ENCODE measurements around the gene COX8A.
A peak's percentile ranks its signal among the peaks of the same experiment; 100 is the strongest.
"Not testable (repeated sequence)": the region's sequence is repeated elsewhere in the genome, so short reads cannot be mapped to it uniquely, and the experiment has no call there.

COX8A gene

DNA sequence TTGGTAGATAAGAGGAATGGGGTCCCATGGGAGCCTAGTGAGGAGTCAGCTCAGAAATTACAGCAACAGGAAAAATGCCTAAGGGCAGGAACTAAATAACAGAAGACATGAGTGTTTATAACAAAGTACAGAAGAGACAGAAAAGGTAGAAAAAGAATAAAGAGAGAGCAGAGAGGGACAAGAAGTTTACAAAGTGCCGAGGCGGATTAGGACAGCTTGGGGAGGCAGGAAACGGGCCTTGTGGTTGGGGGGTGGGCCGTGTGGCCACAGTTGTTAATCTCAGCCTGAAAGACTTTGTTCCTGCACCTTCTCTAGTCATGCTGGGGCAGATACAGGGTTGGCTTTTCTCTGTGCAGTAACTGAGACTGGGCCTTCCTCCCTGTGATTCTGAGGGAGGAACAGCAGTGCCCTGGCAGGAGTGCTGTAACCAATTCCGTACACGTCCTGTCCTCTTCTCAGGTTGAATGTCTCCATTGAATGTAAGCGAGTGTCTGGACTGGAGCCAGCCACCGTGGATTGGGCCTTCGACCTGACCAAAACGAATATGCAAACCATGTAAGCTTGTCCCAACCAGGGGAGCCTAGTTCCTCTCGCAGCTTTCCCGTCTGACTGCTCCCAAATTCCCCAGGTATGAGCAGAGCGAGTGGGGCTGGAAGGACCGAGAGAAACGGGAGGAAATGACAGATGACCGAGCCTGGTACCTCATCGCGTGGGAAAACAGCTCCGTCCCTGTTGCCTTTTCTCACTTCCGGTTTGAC, 22.5 kb upstream of the COX8A start:
- H3K4me3 Mint-ChIP-seq, result peak overlapping the region; percentile 63

DNA sequence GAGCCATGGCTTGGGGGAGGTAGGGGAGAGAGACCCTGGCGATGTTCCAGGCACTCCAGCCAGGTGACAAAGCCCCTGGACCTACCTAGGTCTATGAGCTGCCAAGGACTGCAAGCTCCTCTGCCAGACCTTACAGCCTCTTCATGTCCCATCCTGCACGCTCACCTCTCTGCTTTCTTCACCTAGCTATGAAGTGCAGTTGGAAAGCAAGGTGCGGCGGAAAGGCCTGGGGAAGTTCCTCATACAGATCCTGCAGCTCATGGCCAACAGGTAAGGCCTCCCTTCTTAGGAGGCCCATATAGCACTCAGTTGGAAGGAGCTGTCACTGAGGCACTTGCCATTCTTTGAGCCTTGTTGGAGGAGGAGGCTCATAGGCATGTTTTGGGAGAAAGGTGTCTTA, 21.9 kb upstream of the COX8A start:
- Mint-ChIP-seq H3K27me3 (ENCODE audit: low read depth) (no peaks in the 10 kb centered on the region), H3K4me1 (ENCODE audit: low read depth) (peaks cover 21% of the 10 kb centered on the region), H3K27ac (peak overlapping the region; percentile 84), H3K9me3 (no peaks in the 10 kb centered on the region), H3K36me3 (ENCODE audit: low read depth) (peaks cover 42% of the 10 kb centered on the region), H3K4me3 (peak overlapping the region; percentile 63)
- no peak for DNase-seq (ENCODE audit: low spot score)

More for the DNA sequence above, 22.5 kb upstream of the COX8A start:
- peak; percentile 42 for DNase-seq (ENCODE audit: low spot score)
- H3K4me1 Mint-ChIP-seq (ENCODE audit: low read depth), result peaks cover 21% of the 10 kb centered on the region
- H3K9me3 Mint-ChIP-seq, result no peaks in the 10 kb centered on the region
- peak overlapping the region; percentile 84 for H3K27ac Mint-ChIP-seq
- H3K27me3 Mint-ChIP-seq (ENCODE audit: low read depth), result no peaks in the 10 kb centered on the region
- peaks cover 44% of the 10 kb centered on the region for H3K36me3 Mint-ChIP-seq (ENCODE audit: low read depth)

DNA sequence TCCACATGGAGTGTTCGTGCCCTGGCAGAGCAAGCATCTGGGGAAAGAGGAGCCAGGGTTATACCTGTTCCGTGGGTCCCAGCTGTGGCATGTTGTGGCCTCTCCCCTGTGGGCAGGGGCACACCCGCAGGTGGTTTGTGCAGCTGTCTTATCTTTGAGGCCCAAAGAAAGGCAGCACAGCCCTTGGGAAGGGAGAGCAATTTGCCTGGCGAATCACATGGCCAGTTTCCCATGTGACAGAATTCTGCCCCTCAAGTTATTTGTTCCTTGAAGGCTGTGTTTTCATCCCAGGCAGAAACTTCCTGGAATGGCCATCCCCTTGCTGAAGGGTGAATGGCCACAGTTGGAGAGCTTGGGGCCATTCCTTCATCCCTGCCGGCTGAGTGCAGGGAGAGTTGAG, 16.4 kb upstream of the COX8A start:
- DNase-seq (ENCODE audit: low spot score), result no peak
- no peak overlapping the region for H3K4me3 Mint-ChIP-seq
- H3K4me1 Mint-ChIP-seq (ENCODE audit: low read depth), result peaks cover 13% of the 10 kb centered on the region
- H3K9me3 Mint-ChIP-seq, result no peaks in the 10 kb centered on the region
- no peak overlapping the region for H3K27ac Mint-ChIP-seq
- peaks cover 29% of the 10 kb centered on the region for H3K36me3 Mint-ChIP-seq (ENCODE audit: low read depth)
- H3K27me3 Mint-ChIP-seq (ENCODE audit: low read depth), result no peaks in the 10 kb centered on the region

DNA sequence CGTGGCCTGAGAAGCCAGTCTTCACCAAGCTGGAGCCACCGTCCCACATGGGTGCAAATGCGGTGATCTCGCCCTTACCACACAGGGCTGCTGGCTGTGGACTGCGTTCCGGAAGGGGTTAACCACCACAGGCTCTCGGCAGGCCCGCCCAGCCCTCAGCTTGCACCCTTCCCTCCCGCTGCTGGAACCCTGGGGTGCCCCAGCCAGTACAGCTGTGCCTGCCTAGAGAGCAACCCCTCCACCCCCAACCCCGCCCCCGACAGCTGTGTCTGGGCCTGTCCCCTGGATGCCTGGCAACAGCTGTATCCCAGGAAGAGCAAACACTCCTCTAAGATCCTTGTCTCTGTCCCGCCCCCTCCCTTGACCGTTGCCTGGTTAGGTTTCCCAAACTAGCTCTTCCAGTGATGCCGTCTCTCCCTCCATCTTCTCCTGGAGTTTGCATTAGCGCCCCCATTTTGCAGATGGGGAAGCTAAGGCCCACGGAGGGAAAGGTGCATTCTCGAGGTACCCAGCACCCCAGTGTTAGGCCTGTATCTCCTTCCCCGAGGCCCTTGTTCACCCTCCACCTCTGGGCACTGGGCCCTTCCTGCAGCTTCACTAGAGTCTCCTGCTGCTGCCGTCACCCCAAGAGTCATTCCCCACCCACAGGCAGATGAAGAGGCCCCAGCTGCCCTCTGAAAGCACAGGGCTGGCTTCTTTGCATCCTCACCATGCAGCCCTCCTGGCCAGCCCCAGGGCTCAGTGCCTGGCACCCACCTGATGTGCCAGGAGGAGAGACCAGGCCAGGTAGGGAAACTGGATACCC, 12.6 kb upstream of the COX8A start:
- peak overlapping the region; percentile 3 for H3K27ac Mint-ChIP-seq
- no peaks in the 10 kb centered on the region for H3K27me3 Mint-ChIP-seq (ENCODE audit: low read depth)
- H3K4me3 Mint-ChIP-seq, result peak overlapping the region; percentile 55
- DNase-seq (ENCODE audit: low spot score), result no peak
- H3K36me3 Mint-ChIP-seq (ENCODE audit: low read depth), result no peaks in the 10 kb centered on the region
- H3K9me3 Mint-ChIP-seq, result no peaks in the 10 kb centered on the region
- H3K4me1 Mint-ChIP-seq (ENCODE audit: low read depth), result peaks cover 11% of the 10 kb centered on the region

DNA sequence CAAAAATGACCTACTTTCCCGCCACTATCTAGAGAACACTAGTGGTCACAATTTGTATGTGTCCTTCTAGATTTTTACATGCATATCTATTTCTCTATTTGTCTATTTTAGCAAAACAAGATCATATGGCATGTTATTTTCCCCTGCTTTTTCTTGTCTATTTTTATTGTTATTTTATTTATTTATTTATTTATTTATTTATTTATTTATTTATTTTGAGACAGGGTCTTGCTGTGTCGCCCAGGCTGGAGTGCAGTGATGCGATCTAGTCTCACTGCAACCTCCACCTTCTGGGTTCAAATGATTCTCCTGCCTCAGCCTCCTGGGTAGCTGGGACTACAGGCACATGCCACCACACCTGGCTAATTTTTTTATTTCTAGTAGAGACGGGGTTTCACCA, 10.5 kb upstream of the COX8A start:
- H3K4me3 Mint-ChIP-seq; H3K27me3 Mint-ChIP-seq (ENCODE audit: low read depth); H3K9me3 Mint-ChIP-seq; H3K27ac Mint-ChIP-seq; DNase-seq (ENCODE audit: low spot score); H3K36me3 Mint-ChIP-seq (ENCODE audit: low read depth); H3K4me1 Mint-ChIP-seq (ENCODE audit: low read depth): not testable (repeated sequence)

DNA sequence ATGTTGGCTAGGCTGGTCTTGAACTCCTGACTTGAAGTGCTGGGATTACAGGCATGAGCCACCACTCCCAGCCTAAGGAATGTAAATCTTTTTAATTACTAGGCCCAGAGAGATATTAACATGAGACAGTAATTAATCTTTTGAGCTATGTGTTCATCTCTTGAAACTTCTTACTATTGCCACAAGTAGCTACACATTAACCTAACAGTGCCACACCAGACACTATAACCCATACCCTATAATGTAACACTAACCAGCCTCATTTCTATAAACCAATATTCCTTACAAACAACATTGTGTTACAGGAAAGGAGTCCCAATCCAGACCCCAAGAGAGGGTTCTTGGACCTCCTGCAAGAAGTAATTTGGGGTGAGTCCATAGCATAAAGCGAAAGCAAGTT, 8.0 kb upstream of the COX8A start:
- no peak for DNase-seq (ENCODE audit: low spot score)
- Mint-ChIP-seq H3K4me1 (ENCODE audit: low read depth) (peaks cover 4% of the 10 kb centered on the region), H3K27me3 (ENCODE audit: low read depth) (no peaks in the 10 kb centered on the region), H3K27ac (no peak overlapping the region), H3K36me3 (ENCODE audit: low read depth) (no peaks in the 10 kb centered on the region), H3K4me3 (no peak overlapping the region), H3K9me3 (no peaks in the 10 kb centered on the region)

DNA sequence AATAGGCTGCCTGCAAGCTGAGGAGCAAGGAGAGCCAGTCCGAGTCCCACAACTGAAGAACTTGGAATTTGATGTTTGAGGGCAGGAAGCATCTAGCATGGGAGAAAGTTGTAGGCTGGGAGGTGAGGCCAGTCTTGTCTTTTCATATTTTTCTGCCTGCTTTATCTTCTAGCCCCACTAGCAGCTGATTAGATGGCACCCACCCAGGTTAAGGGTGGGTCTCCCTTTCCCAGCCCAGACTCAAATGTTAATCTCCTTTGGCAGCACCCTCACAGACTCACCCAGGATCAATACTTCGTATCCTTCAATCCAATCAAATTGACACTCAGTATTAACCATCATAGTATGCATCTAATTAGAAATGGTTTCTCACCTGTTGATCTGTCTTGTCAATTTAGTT, 5.0 kb upstream of the COX8A start:
- no peak overlapping the region for H3K4me3 Mint-ChIP-seq
- DNase-seq (ENCODE audit: low spot score), result no peak
- H3K9me3 Mint-ChIP-seq, result no peaks in the 10 kb centered on the region
- peaks cover 1% of the 10 kb centered on the region for H3K36me3 Mint-ChIP-seq (ENCODE audit: low read depth)
- H3K4me1 Mint-ChIP-seq (ENCODE audit: low read depth), result peaks cover 5% of the 10 kb centered on the region
- no peak overlapping the region for H3K27ac Mint-ChIP-seq
- H3K27me3 Mint-ChIP-seq (ENCODE audit: low read depth), result no peaks in the 10 kb centered on the region

DNA sequence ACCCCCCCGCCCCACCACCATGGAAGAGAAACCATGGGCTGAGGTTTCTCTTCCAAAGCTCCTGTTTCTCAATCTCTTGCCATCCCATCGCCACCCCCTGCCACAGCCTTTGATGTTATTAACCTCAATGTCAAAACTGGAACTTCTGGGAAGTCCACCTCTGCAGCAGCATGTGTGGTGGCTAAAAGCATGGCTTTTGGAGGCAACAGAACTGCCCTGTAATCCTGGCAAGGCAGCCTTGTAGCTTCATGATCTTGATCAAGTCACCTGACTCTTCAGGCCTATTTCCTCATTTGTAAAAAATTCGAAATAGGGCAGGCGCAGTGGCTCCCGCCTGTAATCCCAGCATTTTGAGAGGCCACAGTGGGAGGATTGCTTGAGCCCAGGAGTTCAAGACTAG, 3.5 kb upstream of the COX8A start:
- Mint-ChIP-seq H3K27ac (no peak overlapping the region), H3K4me1 (ENCODE audit: low read depth) (peaks cover 6% of the 10 kb centered on the region), H3K27me3 (ENCODE audit: low read depth) (no peaks in the 10 kb centered on the region), H3K4me3 (no peak overlapping the region), H3K9me3 (no peaks in the 10 kb centered on the region), H3K36me3 (ENCODE audit: low read depth) (peaks cover 6% of the 10 kb centered on the region)
- DNase-seq (ENCODE audit: low spot score), result no peak

DNA sequence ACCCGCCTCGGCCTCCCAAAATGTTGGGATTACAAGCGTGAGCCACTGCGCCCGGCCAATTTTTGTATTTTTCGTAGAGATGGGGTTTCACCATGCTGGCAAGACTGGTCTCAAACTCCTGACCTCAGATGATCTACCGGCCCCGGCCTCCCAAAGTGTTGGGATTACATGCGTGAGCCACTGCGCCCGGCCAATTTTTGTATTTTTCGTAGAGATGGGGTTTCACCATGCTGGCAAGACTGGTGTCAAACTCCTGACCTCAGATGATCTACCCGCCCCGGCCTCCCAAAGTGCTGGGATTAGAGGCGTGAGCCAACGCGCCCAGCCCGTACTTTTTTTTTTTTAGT, 535 bp upstream of the COX8A start:
- Mint-ChIP-seq H3K27ac (peak overlapping the region; percentile 99), H3K36me3 (ENCODE audit: low read depth) (peaks cover 21% of the 10 kb centered on the region), H3K4me1 (ENCODE audit: low read depth) (peaks cover 17% of the 10 kb centered on the region), H3K4me3 (peak overlapping the region; percentile 100)
- H3K27me3 Mint-ChIP-seq (ENCODE audit: low read depth); DNase-seq (ENCODE audit: low spot score); H3K9me3 Mint-ChIP-seq: not testable (repeated sequence)

DNA sequence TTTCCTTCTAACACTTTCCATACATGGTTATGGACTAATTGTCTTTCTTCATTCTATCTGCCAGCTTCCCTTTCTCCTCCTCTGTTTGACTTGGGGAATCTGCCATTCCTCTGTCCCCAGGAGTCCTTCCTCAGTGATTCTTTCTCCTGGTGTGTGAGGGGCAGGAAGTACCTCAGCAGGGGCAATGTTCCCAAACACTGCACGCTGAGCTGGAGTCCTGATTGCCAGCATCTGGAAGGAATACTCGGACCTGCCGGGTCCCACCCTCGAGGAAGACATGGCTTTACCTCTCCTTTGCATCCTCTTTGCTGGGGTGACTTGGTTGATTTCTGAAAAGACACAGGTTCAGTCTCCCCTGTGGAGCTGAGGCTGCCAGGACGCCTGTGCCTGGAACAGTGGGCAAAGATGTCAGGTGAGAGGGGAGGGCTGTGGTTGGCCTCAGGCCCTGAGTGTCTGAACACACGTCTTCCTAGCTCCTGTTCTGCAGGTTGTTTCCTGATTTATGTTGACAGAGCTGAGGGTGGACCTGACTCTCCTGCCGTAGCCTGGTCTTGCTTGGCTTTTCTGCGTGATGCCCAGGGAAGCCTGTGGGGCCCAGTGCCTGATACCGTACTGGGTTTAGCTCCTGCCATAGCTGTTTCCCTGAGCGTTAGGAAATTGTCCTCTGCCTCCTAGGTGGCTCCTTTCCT, 4.3 kb downstream of the COX8A start:
- peak overlapping the region; percentile 41 for H3K4me3 Mint-ChIP-seq
- peaks cover 21% of the 10 kb centered on the region for H3K36me3 Mint-ChIP-seq (ENCODE audit: low read depth)
- DNase-seq (ENCODE audit: low spot score), result no peak
- H3K9me3 Mint-ChIP-seq, result no peaks in the 10 kb centered on the region
- H3K27me3 Mint-ChIP-seq (ENCODE audit: low read depth), result no peaks in the 10 kb centered on the region
- H3K27ac Mint-ChIP-seq, result peak overlapping the region; percentile 26
- peaks cover 17% of the 10 kb centered on the region for H3K4me1 Mint-ChIP-seq (ENCODE audit: low read depth)

DNA sequence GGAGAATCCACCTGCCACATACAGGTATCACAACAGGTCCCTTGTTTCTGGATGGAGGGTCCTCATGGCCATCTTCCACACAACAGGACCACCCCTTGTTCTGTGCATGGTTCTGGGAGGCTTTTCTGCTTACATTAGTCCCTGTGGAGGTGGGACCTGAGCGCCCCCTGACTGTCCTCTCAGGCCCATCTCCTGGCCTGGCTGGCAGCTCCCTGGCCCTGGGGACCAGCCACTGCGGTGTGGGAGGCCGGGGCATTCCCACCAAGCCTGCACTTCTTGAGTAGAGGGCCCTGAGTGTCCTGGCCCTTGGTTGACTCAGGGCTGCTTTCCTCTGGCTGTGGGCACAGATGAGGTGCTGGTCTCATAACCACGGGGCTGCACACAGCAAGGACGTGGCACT, 5.0 kb downstream of the COX8A start:
- Mint-ChIP-seq H3K9me3 (no peaks in the 10 kb centered on the region), H3K4me3 (no peak overlapping the region), H3K4me1 (ENCODE audit: low read depth) (peaks cover 15% of the 10 kb centered on the region), H3K27me3 (ENCODE audit: low read depth) (no peaks in the 10 kb centered on the region), H3K36me3 (ENCODE audit: low read depth) (peaks cover 20% of the 10 kb centered on the region), H3K27ac (no peak overlapping the region)
- DNase-seq (ENCODE audit: low spot score), result no peak

DNA sequence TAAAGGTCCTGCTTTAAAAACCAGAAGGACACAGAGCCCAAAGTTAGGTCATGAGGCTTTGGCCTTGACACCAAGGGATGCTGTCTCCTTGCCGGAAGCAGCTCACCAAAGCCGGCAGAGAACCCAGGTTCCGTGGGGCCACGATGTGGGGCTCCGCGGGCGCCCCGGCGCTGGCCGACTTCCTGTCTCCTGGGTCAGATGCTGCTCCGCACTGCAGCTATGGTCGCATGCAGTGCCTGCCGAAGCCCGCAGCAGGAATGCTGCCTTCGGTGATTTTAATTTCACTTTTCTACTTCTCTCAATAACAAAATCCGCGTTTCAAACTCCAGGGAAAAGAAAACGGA, 11.4 kb downstream of the COX8A start:
- Mint-ChIP-seq H3K27ac (peak overlapping the region; percentile 99), H3K9me3 (no peaks in the 10 kb centered on the region), H3K36me3 (ENCODE audit: low read depth) (peaks cover 26% of the 10 kb centered on the region), H3K27me3 (ENCODE audit: low read depth) (no peaks in the 10 kb centered on the region), H3K4me3 (peak overlapping the region; percentile 98), H3K4me1 (ENCODE audit: low read depth) (peaks cover 25% of the 10 kb centered on the region)
- DNase-seq (ENCODE audit: low spot score), result peak; percentile 69

DNA sequence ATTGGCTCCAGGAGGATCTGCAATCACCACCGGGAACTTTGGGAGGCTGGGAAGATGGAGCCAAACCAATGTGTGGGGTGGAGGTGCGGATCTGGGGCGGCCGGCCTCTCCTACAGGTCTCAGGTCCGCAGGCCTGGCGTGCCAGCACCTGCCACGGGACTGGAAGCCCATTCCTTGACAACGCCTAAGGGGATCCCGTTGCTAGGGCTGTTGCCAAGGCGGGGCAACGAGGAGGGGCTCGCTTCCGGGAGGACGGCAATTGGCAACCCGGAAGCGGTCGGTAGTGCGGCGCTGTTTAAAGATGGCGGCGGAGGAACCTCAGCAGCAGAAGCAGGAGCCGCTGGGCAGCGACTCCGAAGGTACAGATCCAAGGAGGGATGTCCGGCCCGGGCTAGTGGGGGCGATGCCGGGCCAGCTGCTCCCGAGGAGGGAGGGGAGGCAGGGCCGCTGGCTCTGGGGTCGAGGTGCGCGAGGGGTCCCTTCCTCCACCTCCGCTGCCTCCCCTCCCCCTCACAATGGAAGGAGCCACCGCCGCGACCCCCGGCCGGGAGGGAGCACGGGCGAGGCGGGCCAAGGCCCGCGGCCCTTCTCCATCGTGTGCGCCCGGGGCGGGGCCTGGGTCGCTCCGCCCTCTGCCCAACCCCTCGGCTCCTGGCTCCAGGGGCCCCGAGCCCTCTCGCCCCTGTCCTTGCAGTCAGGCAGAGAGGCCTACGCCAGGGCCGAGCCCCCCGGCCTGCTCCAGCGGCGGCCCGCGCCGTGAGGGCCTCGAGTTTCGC, 11.9 kb downstream of the COX8A start, which contains the start of gene OTUB1:
TSS of gene OTUB1 (plus strand) at position 283 of the 776 bp plus-strand sequence. CDS start at position 302, 19 bp downstream.
- Mint-ChIP-seq H3K27me3 (ENCODE audit: low read depth) (no peaks in the 10 kb centered on the region), H3K9me3 (no peaks in the 10 kb centered on the region), H3K4me3 (peak within 1 kb of the TSS; percentile 98)

More for the DNA sequence above, 11.9 kb downstream of the COX8A start, which contains the start of gene OTUB1:
- Mint-ChIP-seq H3K36me3 (ENCODE audit: low read depth) (peaks cover 31% of the 10 kb centered on the region), H3K27ac (peak within 1 kb of the TSS; percentile 99), H3K4me1 (ENCODE audit: low read depth) (peaks cover 25% of the 10 kb centered on the region)
- DNase-seq (ENCODE audit: low spot score), result peak; percentile 85

All from T-helper 2 cell treated with Interferon-gamma antibody and Interleukin-4, amounts not matched to agents 5 μg/mL and 100 μg/mL, for 36 hours (primary cell).